ENCODE results near the gene DCAF7.

Gene DCAF7

GRCh38 chr17:63538693-63539595 lies 11.3 kb upstream of the DCAF7 start:
- DNase-seq (ENCODE audit: low read depth): no peak
- H3K4me3 ChIP-seq (ENCODE audit: low read length): no peak overlapping the region
- no peak for TF ChIP-seq CTCF (conservative IDR thresholded peaks at IDR 0.05; ENCODE audit: low read length)

GRCh38 chr17:63540590-63540989 lies 9.7 kb upstream of the DCAF7 start:
- no peak for DNase-seq (ENCODE audit: low read depth)
- H3K4me3 ChIP-seq (ENCODE audit: low read length): no peak overlapping the region
- TF ChIP-seq CTCF (conservative IDR thresholded peaks at IDR 0.05; ENCODE audit: low read length): no peak

- no peak overlapping the region for H3K4me3 ChIP-seq (ENCODE audit: low read length)
- no peak for DNase-seq (ENCODE audit: low read depth)
- TF ChIP-seq CTCF (conservative IDR thresholded peaks at IDR 0.05; ENCODE audit: low read length): no peak
These were observed 8.1 kb upstream of the DCAF7 start for GRCh38 chr17:63542218-63542545.

- DNase-seq (ENCODE audit: low read depth): no peak
- no peak for TF ChIP-seq CTCF (conservative IDR thresholded peaks at IDR 0.05; ENCODE audit: low read length)
- no peak overlapping the region for H3K4me3 ChIP-seq (ENCODE audit: low read length)
These were observed 7.1 kb upstream of the DCAF7 start for GRCh38 chr17:63542942-63543821.

- DNase-seq (ENCODE audit: low read depth): no peak
- TF ChIP-seq CTCF (conservative IDR thresholded peaks at IDR 0.05; ENCODE audit: low read length): no peak
- H3K4me3 ChIP-seq (ENCODE audit: low read length): no peak overlapping the region
These were observed 6.4 kb upstream of the DCAF7 start for GRCh38 chr17:63543822-63544420.

GRCh38 chr17:63544467-63545301 lies 5.6 kb upstream of the DCAF7 start:
- TF ChIP-seq CTCF (conservative IDR thresholded peaks at IDR 0.05; ENCODE audit: low read length): no peak
- no peak overlapping the region for H3K4me3 ChIP-seq (ENCODE audit: low read length)
- no peak for DNase-seq (ENCODE audit: low read depth)

Measured in AG10803 (cell line).